ENCODE data around the gene D2HGDH.
"Not testable (repeated sequence)": the region's sequence is repeated elsewhere in the genome, so short reads cannot be mapped to it uniquely, and the experiment has no call there.

The D2HGDH gene

DNA sequence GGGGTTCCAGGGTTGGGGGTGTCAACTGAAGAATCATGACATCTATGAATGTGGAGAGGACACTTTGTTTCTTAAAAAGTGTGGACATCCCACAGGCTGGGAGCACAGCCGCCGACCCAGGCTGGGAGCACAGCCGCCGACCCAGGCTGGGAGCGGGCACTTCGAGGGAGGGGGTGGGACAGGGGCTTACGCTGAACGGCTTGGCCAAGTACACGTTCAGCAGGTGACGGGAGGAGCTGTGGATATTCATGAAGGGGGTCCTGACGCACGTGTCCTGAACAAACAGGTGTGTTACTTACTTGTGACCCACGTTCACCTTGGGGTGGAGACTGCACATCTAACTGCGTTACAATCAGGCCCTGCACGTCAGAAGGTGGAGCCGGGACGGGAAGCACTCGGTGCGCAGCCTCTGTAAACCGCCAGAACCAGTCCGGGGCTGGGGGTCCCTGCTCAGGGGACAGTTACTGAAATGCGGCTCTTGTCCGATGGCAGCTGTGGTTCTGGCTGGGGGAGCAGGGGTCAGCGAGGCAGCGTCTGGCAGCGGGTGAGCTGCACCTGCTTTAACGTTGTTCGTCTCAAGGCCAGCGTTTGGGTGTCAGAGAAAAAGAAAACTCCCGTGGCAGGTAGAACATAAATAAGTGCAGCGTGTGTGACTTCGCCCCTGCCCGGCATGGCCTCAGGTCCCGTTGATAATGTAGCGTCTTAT is 65.9 kb downstream of the D2HGDH start:
- H3K9me3 Mint-ChIP-seq, H3K27ac Mint-ChIP-seq, H3K36me3 Mint-ChIP-seq, H3K4me3 Mint-ChIP-seq, H3K4me1 Mint-ChIP-seq, H3K27me3 Mint-ChIP-seq: not testable (repeated sequence)

DNA sequence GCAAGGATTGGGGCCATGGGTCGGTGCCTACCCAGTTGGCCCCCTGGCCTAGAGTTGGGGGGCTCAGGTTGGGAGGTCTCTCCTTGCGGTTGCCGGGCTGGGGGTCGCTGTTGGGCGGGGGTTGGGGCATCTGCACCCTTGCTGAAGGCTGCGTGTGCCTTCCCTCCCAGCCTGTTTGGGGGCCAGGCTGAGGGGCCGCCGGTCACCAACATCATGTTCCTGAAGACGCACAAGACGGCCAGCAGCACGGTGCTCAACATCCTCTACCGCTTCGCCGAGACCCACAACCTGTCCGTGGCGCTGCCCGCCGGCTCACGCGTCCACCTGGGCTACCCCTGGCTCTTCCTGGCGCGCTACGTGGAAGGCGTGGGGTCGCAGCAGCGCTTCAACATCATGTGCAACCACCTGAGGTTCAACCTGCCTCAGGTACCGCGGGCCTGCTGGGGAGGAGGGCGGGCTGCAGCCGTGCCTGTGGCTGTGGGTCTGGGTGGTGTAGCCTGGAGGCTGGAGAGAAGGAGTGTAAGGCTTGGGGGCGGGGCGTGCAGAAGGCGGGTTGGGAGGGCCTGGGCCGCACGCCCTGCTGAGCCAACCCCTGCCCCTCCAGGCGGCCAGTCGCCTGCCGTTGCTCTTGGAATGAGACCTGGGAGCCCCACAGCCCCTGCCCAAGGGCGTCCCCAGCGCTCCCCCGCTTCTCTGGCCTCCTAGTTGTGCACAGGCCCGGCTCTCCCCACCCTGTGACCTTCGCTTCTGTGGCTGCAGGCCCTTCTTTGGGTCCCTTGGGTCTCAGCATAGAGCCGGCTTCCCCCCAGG is 67.4 kb downstream of the D2HGDH start:
- no peaks in the 10 kb centered on the region for H3K36me3 Mint-ChIP-seq
- H3K27me3 Mint-ChIP-seq, result peaks cover 2% of the 10 kb centered on the region
- no peak overlapping the region for H3K27ac Mint-ChIP-seq
- no peaks in the 10 kb centered on the region for H3K9me3 Mint-ChIP-seq
- no peaks in the 10 kb centered on the region for H3K4me1 Mint-ChIP-seq
- no peak overlapping the region for H3K4me3 Mint-ChIP-seq

DNA sequence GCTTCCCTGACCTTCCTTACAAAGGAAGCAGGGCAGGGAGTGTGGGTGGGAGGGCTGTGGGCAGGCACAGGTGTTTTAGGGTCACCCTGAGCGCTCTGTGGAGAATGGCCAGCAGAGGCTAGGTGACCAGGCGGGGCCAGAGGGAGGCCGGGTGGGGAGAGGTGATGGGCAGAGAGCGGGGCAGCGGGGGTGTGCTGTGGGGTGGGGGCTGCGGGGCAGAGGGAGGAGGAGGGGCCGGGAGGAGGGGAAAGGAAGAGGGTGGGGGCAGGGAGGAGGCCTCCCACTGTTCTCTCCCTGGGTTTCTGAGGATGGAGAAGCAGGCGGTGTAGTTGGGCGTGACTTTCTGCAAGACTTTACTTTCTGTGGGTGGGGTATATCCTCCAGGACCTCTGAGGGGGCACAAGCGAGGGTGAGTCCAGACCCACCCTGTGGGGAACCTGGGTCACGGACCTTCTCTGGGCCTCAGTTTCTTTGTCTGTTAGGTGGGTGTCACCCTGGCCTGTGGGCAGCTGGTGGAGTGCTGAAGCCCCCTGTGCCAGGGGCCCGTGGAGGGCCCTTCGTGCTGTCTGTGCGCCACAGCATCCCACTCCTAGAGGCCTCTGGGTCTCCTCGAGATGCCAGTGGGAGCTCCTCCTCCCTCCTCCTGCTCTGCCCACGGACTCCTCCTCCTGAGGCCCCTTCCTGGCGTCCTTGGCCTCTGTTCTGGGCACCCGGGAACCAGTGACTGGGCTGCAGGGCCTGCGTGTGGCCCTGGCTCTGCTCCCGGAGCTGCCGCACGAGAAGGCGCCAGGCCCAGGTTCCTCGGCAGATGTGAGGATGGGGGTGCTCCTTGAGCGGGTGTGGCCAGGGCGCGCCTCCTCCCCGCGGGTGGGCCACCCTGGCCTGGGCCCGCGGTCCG is 68.2 kb downstream of the D2HGDH start:
- no peaks in the 10 kb centered on the region for H3K36me3 Mint-ChIP-seq
- no peaks in the 10 kb centered on the region for H3K9me3 Mint-ChIP-seq
- H3K27me3 Mint-ChIP-seq, result peaks cover 2% of the 10 kb centered on the region
- no peak overlapping the region for H3K4me3 Mint-ChIP-seq
- H3K4me1 Mint-ChIP-seq, result no peaks in the 10 kb centered on the region
- no peak overlapping the region for H3K27ac Mint-ChIP-seq

DNA sequence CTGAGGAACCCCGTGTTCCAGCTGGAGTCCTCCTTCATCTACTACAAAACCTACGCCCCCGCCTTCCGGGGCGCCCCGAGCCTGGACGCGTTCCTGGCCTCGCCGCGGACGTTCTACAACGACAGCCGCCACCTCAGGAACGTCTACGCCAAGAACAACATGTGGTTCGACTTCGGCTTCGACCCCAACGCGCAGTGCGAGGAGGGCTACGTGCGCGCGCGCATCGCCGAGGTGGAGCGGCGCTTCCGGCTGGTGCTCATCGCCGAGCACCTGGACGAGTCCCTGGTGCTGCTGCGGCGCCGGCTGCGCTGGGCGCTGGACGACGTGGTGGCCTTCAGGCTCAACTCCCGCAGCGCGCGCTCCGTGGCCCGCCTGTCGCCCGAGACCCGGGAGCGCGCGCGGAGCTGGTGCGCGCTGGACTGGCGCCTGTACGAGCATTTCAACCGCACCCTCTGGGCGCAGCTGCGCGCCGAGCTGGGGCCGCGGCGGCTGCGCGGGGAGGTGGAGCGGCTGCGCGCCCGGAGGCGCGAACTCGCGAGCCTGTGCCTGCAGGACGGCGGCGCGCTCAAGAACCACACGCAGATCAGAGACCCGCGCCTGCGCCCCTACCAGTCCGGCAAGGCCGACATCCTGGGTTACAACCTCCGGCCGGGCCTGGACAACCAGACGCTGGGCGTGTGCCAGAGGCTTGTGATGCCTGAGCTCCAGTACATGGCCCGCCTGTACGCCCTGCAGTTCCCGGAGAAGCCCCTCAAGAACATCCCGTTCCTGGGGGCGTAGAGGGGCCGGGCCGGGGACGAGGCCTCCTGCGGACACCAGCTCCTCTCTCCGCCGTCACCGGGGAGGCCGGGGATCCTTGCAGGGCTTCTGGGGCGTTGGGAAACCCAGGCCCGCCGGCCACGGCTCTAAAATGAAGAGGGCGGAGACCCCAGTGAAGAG is 69.2 kb downstream of the D2HGDH start:
- peaks cover 3% of the 10 kb centered on the region for H3K27me3 Mint-ChIP-seq
- no peaks in the 10 kb centered on the region for H3K36me3 Mint-ChIP-seq
- H3K4me3 Mint-ChIP-seq, result peak overlapping the region; percentile 73
- H3K4me1 Mint-ChIP-seq, result no peaks in the 10 kb centered on the region
- no peaks in the 10 kb centered on the region for H3K9me3 Mint-ChIP-seq
- H3K27ac Mint-ChIP-seq, result no peak overlapping the region

DNA sequence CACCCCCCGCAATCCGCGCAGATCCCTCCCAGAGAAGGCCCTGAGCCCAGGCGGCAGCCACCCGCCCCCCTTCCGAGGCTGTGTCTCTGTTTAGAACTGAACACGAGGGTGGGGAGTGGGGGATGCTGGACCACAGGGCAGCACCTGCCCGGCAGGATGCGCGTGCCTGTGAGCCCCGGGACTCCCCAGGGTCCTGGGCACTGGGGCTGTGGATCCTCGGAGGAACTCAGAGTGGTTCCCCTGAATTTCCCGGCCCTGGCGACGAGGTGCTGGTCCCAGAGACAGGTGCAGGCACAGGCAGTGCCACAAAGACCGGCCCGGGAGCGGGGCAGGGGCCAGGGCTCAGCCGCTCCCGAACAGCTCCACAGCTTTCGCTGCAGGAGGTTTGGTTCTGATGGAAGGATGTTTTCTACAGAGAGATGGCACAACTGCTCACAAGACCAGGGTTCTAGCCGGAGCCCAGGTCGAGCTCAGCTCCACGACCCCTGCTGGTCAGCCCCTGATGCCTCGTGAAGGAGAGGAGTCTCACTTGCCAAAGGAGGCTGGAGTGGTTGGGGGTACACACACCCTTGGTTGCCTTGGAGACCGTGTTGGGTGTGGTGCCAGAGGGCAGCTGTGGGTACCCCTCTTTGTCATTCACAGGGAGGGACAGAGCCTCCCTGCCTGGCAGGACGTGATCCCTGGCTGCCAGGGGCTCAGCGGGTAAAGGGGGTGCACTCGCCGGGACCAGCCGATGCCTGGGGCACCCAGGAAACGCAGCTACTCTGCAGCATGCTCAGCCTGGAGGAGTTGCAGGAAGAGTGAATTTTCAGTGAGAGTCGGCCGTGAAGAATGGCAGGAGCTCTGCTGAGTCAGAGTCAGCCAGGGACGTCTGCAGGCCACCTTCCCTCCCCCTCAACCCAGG is 70.1 kb downstream of the D2HGDH start:
- no peak overlapping the region for H3K27ac Mint-ChIP-seq
- H3K36me3 Mint-ChIP-seq, result no peaks in the 10 kb centered on the region
- H3K4me1 Mint-ChIP-seq, result no peaks in the 10 kb centered on the region
- H3K9me3 Mint-ChIP-seq, result no peaks in the 10 kb centered on the region
- H3K4me3 Mint-ChIP-seq, result peak overlapping the region; percentile 51
- H3K27me3 Mint-ChIP-seq, result peaks cover 3% of the 10 kb centered on the region

DNA sequence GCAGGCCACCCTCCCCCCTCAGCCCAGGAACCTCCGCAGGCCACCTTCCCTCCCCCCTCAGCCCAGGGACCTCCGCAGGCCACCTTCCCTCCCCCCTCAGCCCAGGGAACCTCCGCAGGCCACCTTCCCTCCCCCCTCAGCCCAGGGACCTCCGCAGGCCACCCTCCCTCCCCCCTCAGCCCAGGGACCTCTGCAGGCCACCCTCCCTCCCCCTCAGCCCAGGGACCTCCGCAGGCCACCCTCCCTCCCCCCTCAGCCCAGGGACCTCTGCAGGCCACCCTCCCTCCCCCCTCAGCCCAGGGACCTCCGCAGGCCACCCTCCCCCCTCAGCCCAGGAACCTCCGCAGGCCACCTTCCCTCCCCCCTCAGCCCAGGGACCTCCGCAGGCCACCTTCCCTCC is 71.8 kb downstream of the D2HGDH start:
- H3K4me1 Mint-ChIP-seq, H3K27ac Mint-ChIP-seq, H3K36me3 Mint-ChIP-seq, H3K4me3 Mint-ChIP-seq, H3K9me3 Mint-ChIP-seq, H3K27me3 Mint-ChIP-seq: not testable (repeated sequence)

DNA sequence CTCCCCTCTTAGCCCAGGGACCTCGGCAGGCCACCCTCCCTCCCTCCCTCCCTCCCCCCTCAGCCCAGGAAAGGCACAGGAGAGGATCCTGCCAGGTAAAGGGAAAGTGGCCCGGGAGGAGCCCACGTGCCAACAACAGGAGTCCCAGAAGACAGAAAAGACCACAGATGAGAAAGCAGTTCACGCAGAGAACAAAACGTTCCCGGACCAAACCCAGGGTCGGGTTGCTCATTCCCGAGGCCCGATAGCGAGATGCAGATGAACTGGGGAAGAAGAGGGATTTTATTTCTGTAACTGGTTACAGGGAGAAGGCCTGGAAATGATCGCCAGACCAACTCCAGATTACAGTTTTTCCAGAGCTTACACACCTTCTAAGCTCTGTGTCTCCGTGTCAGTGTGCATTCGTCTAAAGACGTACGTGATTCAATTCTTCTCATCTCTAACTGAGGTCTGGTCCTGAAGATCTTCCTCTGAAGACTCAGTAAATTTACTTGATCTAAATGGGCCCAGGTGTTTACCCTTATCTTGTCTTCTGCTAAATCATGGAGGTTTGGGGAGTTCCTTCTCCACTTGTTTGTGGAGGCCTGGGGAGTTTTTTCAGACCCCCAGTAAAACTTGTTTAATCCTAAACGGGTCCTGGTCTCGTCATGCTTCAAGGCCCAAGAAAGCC is 73.8 kb downstream of the D2HGDH start:
- H3K9me3 Mint-ChIP-seq, result no peaks in the 10 kb centered on the region
- H3K36me3 Mint-ChIP-seq, result no peaks in the 10 kb centered on the region
- H3K27ac Mint-ChIP-seq, result peak overlapping the region; percentile 23
- peaks cover 3% of the 10 kb centered on the region for H3K27me3 Mint-ChIP-seq
- H3K4me3 Mint-ChIP-seq, result no peak overlapping the region
- no peaks in the 10 kb centered on the region for H3K4me1 Mint-ChIP-seq

DNA sequence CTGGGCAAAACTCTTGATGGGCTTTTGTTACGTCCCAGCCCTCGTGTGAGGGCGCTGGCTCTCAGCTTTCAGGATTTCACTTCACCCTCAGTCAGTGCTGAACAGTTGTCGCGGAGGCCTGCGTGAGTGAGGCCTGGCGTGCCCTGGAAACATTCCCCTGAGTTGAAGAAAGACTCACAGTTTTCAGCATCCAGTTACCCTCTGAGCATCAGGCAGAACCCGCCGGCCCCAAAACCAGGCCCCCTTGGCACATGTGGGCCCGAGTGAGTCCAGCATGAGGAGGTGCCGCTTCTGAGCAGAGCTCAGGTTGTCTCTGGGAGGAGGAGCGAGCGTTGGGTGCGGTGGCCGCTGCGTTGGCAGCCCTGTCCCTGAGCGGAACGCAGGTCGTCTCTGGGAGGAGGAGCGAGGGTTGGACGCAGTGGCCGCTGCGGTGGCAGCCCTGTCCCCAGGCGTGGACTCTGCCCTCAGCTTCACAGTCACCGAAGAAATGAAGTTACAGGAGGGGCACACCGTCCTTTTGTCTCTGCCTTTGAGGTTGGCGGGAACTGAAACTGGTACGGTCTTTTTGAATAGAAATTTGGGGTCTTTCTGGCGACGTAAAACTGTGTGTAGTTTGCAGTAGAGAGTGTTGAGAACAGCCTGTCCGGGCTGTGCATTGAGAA is 74.4 kb downstream of the D2HGDH start, which contains the start of gene NEU4:
NEU4 (plus strand) TSS at position 473 of the 662 bp plus-strand sequence. CDS start 5,292 bp downstream, outside the sequence.
- no peak within 1 kb of the TSS for H3K4me3 Mint-ChIP-seq

DNA sequence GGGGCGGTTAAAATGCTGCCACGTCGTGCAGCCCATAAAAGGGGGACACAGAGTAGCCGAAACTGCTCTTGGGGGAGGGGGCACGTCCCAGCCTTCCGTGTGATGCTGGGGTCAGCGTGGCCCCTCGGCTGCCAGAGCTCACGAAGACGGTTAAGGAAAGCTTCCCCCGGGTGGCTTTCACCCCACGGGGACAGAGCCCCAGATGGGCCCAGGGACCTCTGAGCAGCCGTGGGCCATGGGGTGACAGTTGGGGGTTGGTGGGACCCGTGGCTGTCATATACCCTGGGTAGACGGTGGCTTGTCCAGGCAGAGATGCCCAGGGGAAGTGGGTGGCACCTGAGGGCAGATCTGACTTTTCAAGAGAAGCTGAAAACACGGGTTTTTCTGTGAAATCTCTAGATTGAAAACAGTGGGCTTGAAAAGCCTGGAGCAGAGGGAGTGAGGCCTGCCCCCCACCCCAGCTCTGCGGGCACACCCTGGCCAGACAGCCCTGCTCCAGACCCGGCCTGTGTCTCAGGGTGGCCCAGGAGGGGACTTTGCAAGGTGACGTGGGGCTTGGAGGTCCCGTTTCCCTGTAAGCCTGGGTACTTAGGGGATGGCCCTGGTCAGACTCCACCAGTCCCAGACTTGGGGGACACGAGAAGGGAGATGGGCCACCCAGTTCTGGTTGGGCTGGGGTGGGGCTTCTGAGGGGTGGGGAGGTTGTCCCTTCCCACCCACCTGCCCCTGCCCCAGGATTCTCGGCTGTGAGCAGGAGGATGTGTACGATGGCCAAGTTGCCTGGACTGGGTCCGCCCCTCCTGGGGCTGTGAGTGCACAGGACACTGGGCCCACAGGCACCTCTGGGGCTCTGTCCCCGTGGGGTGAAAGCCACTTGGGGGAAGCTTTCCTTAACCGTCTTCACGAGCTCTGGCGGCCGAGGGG is 75.2 kb downstream of the D2HGDH start:
- Mint-ChIP-seq H3K4me3 (no peak overlapping the region), H3K27ac (no peak overlapping the region)

More for the DNA sequence above, 74.4 kb downstream of the D2HGDH start, which contains the start of gene NEU4:
- H3K27ac Mint-ChIP-seq, result peak within 1 kb of the TSS; percentile 23
- no peaks in the 10 kb centered on the region for H3K4me1 Mint-ChIP-seq
- H3K27me3 Mint-ChIP-seq, result peaks cover 2% of the 10 kb centered on the region
- H3K9me3 Mint-ChIP-seq, result no peaks in the 10 kb centered on the region
- H3K36me3 Mint-ChIP-seq, result no peaks in the 10 kb centered on the region

DNA sequence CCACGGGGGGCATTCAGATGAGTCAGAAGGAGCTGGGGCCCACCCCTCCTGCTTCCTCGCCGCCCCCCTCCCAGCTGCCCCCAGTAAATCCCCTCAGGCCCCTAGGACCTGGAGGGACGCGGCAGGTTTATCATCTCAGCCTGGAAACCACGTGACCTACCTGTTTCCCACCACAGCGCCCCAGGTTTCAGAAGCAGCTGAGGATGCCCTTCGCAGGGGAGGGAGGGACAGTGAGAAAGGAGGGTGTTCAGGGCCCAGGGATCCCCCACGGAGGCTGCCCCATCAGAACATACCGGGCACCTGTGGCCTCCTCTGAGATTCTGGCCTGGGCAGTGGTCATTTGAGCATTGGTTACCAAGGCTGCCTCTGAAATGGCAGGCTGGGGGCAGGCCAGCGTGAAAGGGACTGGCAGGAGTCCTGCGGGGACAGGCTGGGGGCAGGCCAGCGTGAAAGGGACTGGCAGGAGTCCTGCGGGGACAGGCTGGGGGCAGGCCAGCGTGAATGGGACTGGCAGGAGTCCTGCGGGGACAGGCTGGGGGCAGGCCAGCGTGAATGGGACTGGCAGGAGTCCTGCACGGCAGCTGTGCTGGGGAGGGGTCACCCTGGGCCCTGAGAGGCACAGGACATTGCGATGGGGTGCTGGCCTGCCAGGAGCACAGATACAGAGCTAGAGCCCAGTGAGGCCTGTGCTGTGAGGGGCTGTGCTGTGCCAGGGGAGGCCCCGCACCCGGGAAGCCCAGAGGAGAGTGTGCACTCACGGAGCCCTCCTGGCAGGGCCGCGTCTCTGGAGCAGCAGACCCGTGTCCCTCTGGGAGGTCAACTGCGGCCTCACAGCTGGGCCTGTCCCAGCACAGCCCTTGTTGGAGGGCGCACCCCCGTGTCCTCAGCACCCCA is 76.1 kb downstream of the D2HGDH start:
- no peak overlapping the region for H3K27ac Mint-ChIP-seq

More for the DNA sequence above, 75.2 kb downstream of the D2HGDH start:
- H3K4me1 Mint-ChIP-seq, result no peaks in the 10 kb centered on the region
- H3K27me3 Mint-ChIP-seq, result peaks cover 2% of the 10 kb centered on the region
- no peaks in the 10 kb centered on the region for H3K36me3 Mint-ChIP-seq
- no peaks in the 10 kb centered on the region for H3K9me3 Mint-ChIP-seq

DNA sequence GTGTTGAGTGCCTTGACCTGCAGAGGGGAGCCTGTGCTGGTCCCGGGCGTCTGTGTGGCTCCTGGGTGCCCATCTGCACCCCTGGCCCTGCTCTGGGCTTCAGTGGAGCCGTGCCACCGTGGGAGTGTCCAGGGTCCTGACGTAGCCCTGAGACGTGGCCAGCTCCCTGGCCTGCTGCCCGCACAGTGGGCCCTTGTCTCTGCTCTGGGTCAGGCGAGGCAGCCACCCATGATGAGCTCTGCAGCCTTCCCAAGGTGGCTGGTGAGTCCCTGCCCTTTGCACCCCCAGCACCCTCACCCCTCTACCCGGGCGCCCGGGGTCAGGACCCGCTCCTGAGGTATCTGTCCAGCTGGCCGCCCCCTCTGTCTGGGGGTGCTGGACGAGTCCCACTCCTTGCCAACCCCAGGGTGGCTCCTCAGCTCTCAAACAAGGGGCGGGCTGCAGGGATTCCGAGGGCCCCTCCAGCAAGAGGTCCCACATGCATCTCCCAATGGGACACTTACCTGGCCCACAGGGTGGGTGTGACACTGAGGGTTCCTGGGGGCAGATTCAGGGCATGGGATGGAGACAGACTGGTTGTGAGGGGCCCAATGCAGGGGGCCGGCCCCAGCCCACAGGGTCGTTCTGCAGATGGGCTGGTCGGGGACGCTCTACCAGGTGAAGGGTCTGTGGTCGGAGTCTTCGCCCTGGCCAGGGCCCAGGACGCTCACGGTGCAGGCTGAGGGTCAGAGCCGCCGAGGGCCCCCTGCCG is 76.9 kb downstream of the D2HGDH start:
- Mint-ChIP-seq H3K9me3 (no peaks in the 10 kb centered on the region), H3K36me3 (no peaks in the 10 kb centered on the region), H3K27ac (no peak overlapping the region), H3K4me1 (no peaks in the 10 kb centered on the region), H3K27me3 (peaks cover 2% of the 10 kb centered on the region), H3K4me3 (no peak overlapping the region)

More for the DNA sequence above, 76.1 kb downstream of the D2HGDH start:
- Mint-ChIP-seq H3K36me3 (no peaks in the 10 kb centered on the region), H3K4me3 (no peak overlapping the region), H3K4me1 (no peaks in the 10 kb centered on the region), H3K27me3 (peaks cover 2% of the 10 kb centered on the region), H3K9me3 (no peaks in the 10 kb centered on the region)
